Measurements from ENCODE around the gene USPL1. TPM values are rescaled to one million over a fixed set of nuclear protein-coding genes. Genes with fewer than 3 reads are reported as not detected.

USPL1 gene
- total RNA-seq, 1 donor from 2014 or later = 19.7 TPM

DNA sequence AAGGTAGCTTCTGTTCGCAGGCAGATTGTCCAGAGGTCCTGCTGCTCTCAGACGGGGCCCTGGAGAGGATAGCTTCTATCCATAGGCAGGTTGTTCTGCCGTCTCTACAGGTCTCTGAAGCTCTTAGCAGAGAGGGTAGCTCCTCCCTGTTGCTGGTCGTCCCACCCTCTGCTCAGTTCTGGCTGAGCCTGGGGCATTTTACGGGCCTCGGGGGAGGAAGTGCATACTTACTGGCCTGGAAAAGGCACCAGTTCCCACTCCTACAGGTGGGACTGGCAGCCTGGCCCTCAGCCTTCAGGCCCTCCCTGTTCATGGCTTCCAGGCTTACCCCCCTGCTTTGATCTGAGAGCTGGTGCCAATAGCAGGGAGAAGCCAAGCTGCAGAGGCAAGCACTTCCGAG is 42.3 kb downstream of the USPL1 start:
- no peak for DNase-seq (ENCODE audit: extremely low spot score, unreplicated experiment)
- Mint-ChIP-seq H3K4me3 (no peak overlapping the region), H3K27me3 (no peaks in the 10 kb centered on the region), H3K9me3 (no peaks in the 10 kb centered on the region), H3K4me1 (ENCODE audit: unreplicated experiment) (peaks cover 8% of the 10 kb centered on the region), H3K36me3 (peaks cover 22% of the 10 kb centered on the region), H3K27ac (no peak overlapping the region)
- TF ChIP-seq, protein P1, sequence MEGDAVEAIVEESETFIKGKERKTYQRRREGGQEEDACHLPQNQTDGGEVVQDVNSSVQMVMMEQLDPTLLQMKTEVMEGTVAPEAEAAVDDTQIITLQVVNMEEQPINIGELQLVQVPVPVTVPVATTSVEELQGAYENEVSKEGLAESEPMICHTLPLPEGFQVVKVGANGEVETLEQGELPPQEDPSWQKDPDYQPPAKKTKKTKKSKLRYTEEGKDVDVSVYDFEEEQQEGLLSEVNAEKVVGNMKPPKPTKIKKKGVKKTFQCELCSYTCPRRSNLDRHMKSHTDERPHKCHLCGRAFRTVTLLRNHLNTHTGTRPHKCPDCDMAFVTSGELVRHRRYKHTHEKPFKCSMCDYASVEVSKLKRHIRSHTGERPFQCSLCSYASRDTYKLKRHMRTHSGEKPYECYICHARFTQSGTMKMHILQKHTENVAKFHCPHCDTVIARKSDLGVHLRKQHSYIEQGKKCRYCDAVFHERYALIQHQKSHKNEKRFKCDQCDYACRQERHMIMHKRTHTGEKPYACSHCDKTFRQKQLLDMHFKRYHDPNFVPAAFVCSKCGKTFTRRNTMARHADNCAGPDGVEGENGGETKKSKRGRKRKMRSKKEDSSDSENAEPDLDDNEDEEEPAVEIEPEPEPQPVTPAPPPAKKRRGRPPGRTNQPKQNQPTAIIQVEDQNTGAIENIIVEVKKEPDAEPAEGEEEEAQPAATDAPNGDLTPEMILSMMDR (conservative IDR thresholded peaks at IDR 0.05) = no peak

- no peak overlapping the region for H3K4me3 Mint-ChIP-seq
- TF ChIP-seq, protein P1 (conservative IDR thresholded peaks at IDR 0.05) = no peak
- H3K36me3 Mint-ChIP-seq = peaks cover 22% of the 10 kb centered on the region
- H3K27ac Mint-ChIP-seq = no peak overlapping the region
- H3K27me3 Mint-ChIP-seq = no peaks in the 10 kb centered on the region
- no peaks in the 10 kb centered on the region for H3K9me3 Mint-ChIP-seq
- H3K4me1 Mint-ChIP-seq (ENCODE audit: unreplicated experiment) = peaks cover 8% of the 10 kb centered on the region
- DNase-seq (ENCODE audit: extremely low spot score, unreplicated experiment) = no peak
Observed at GRCh38 chr13:30660796-30661195, 43.1 kb downstream of the USPL1 start.

GRCh38 chr13:30664689-30665275 is 47.1 kb downstream of the USPL1 start:
- H3K27ac Mint-ChIP-seq = no peak overlapping the region
- no peak for DNase-seq (ENCODE audit: extremely low spot score, unreplicated experiment)
- no peaks in the 10 kb centered on the region for H3K9me3 Mint-ChIP-seq
- TF ChIP-seq, protein P1 (conservative IDR thresholded peaks at IDR 0.05) = no peak
- no peaks in the 10 kb centered on the region for H3K27me3 Mint-ChIP-seq
- peaks cover 8% of the 10 kb centered on the region for H3K4me1 Mint-ChIP-seq (ENCODE audit: unreplicated experiment)
- no peak overlapping the region for H3K4me3 Mint-ChIP-seq
- H3K36me3 Mint-ChIP-seq = peaks cover 3% of the 10 kb centered on the region

GRCh38 chr13:30665638-30666037 is 47.9 kb downstream of the USPL1 start:
- H3K4me1 Mint-ChIP-seq (ENCODE audit: unreplicated experiment) = peaks cover 8% of the 10 kb centered on the region
- DNase-seq (ENCODE audit: extremely low spot score, unreplicated experiment) = no peak
- TF ChIP-seq, protein P1 (conservative IDR thresholded peaks at IDR 0.05) = no peak
- H3K27ac Mint-ChIP-seq = no peak overlapping the region
- no peaks in the 10 kb centered on the region for H3K9me3 Mint-ChIP-seq
- no peaks in the 10 kb centered on the region for H3K27me3 Mint-ChIP-seq
- H3K4me3 Mint-ChIP-seq = no peak overlapping the region
- H3K36me3 Mint-ChIP-seq = peaks cover 3% of the 10 kb centered on the region

GRCh38 chr13:30666113-30666512 is 48.4 kb downstream of the USPL1 start:
- no peaks in the 10 kb centered on the region for H3K27me3 Mint-ChIP-seq
- H3K27ac Mint-ChIP-seq = no peak overlapping the region
- TF ChIP-seq, protein P1 (conservative IDR thresholded peaks at IDR 0.05) = no peak
- no peak overlapping the region for H3K4me3 Mint-ChIP-seq
- peaks cover 3% of the 10 kb centered on the region for H3K36me3 Mint-ChIP-seq
- no peak for DNase-seq (ENCODE audit: extremely low spot score, unreplicated experiment)
- no peaks in the 10 kb centered on the region for H3K9me3 Mint-ChIP-seq
- H3K4me1 Mint-ChIP-seq (ENCODE audit: unreplicated experiment) = peaks cover 8% of the 10 kb centered on the region

- DNase-seq (ENCODE audit: extremely low spot score, unreplicated experiment) = no peak
- peaks cover 5% of the 10 kb centered on the region for H3K27me3 Mint-ChIP-seq
- H3K36me3 Mint-ChIP-seq = peaks cover 1% of the 10 kb centered on the region
- no peak overlapping the region for H3K4me3 Mint-ChIP-seq
- no peak overlapping the region for H3K27ac Mint-ChIP-seq
- H3K4me1 Mint-ChIP-seq (ENCODE audit: unreplicated experiment) = peaks cover 7% of the 10 kb centered on the region
- no peaks in the 10 kb centered on the region for H3K9me3 Mint-ChIP-seq
- TF ChIP-seq, protein P1 (conservative IDR thresholded peaks at IDR 0.05) = no peak
Observed at GRCh38 chr13:30667014-30667413, 49.3 kb downstream of the USPL1 start.

Data from type B pancreatic cell (in vitro differentiated cells).